Activated B cell treated with CpG ODN at 0.5 μM for 24 hours (primary cell): Measurements from ENCODE around the gene PRLH. TPM values are rescaled to one million over a fixed set of nuclear protein-coding genes. Genes with fewer than 3 reads are reported as not detected.

ENCODE experiments used
- ATAC-seq: fragments of 200-7000 bp; cut with Tn5 transposase; one replicate; pipeline ENCODE4 v1.10.0; 2021; ENCODE audit warnings: low read depth, mild to moderate bottlenecking, moderate library complexity
- CTCF ChIA-PET: fragments of 350-600 bp; sonication (Branson Sonifier 250); formaldehyde crosslinking; loops from one replicate; lab custom pipeline; 2021; ENCODE audit warnings: antibody characterized with exemption; lab: Charles Lee
- POLR2A ChIA-PET: fragments of 350-600 bp; sonication (Branson Sonifier 250); formaldehyde crosslinking; loops from one replicate; lab custom pipeline; 2021; ENCODE audit warnings: antibody characterized with exemption; lab: Charles Lee
- DNase-seq: peaks from one replicate; pipeline ENCODE4 v3.0.0; 2022
- H3K27ac Mint-ChIP-seq: one replicate; pipeline ENCODE4 v1.8.0; 2020; ENCODE audit warnings: mixed read lengths
- H3K27me3 Mint-ChIP-seq: one replicate; pipeline ENCODE4 v1.8.0; 2021; ENCODE audit warnings: mixed read lengths
- H3K36me3 Mint-ChIP-seq: one replicate; pipeline ENCODE4 v1.8.0; 2021; ENCODE audit warnings: low read depth, mixed read lengths
- H3K4me1 Mint-ChIP-seq: one replicate; pipeline ENCODE4 v1.8.0; 2021; ENCODE audit warnings: mixed read lengths
- H3K4me3 Mint-ChIP-seq: one replicate; pipeline ENCODE4 v1.8.0; 2020; ENCODE audit warnings: mild to moderate bottlenecking, mixed read lengths
- H3K9me3 Mint-ChIP-seq: one replicate; pipeline ENCODE4 v1.8.0; 2020; ENCODE audit warnings: mixed read lengths
- CTCF ChIP-seq: fragments of 200-600 bp; IDR thresholded peaks from one replicate; pipeline ENCODE4 v1.8.0; 2022; ENCODE audit warnings: antibody characterized with exemption, mild to moderate bottlenecking
- intact Hi-C: fragments of 100-400 bp; cut with micrococcal nuclease; formaldehyde crosslinking; loops from one replicate; pipeline ENCODE4 v1.15.1; 2024
- total RNA-seq: library from RNA; stranded (reverse); gene quantifications from 2 replicates; pipeline ENCODE4 v1.2.3, GENCODE V29; 2022

Gene PRLH
- total RNA-seq, 1 donor from 2014 or later, result not detected

- Mint-ChIP-seq H3K36me3 (no peaks in the 10 kb centered on the region), H3K27me3 (peaks cover 9% of the 10 kb centered on the region), H3K4me3 (no peak overlapping the region), H3K27ac (no peak overlapping the region), H3K4me1 (no peaks in the 10 kb centered on the region), H3K9me3 (peaks cover 3% of the 10 kb centered on the region)
- ATAC-seq, result no peak
- DNase-seq, result no peak
- CTCF ChIA-PET, result interaction anchor here (1.3 to 5.6 kb wide), 6 partner anchors 10 to 173 kb away, joined by 3 to 119 read pairs (median 10); no protein-coding TSS in a partner anchor
- POLR2A ChIA-PET, result interaction anchor here (1.0 kb wide), 1 partner anchor 174 kb away, joined by 3 read pairs; no protein-coding TSS in a partner anchor
- intact Hi-C loops, result no loop called here
- no peak for TF ChIP-seq CTCF
Measured at GRCh38 chr2:237570776-237571335, 4.5 kb downstream of the PRLH start.

GRCh38 chr2:237571551-237571950, 5.2 kb downstream of the PRLH start:
- Mint-ChIP-seq H3K9me3 (peaks cover 3% of the 10 kb centered on the region), H3K4me3 (no peak overlapping the region), H3K27me3 (peaks cover 11% of the 10 kb centered on the region), H3K27ac (no peak overlapping the region), H3K4me1 (no peaks in the 10 kb centered on the region), H3K36me3 (no peaks in the 10 kb centered on the region)
- POLR2A ChIA-PET, result interaction anchor here (1.0 kb wide), 1 partner anchor 173 kb away, joined by 3 read pairs; no protein-coding TSS in a partner anchor
- intact Hi-C loops, result no loop called here
- no peak for TF ChIP-seq CTCF
- ATAC-seq, result no peak
- no peak for DNase-seq
- CTCF ChIA-PET, result interaction anchor here (0.6 to 5.6 kb wide), 27 partner anchors 9 to 847 kb away, joined by 3 to 119 read pairs (median 4); no protein-coding TSS in a partner anchor

- H3K4me1 Mint-ChIP-seq, result no peaks in the 10 kb centered on the region
- POLR2A ChIA-PET, result interaction anchor here (1.0 kb wide), 1 partner anchor 173 kb away, joined by 3 read pairs; no protein-coding TSS in a partner anchor
- no peaks in the 10 kb centered on the region for H3K36me3 Mint-ChIP-seq
- intact Hi-C loops, result loop anchor here (1.0 to 2.0 kb wide), 5 partner anchors 60 to 173 kb away; no protein-coding TSS in a partner anchor
- H3K9me3 Mint-ChIP-seq, result peaks cover 3% of the 10 kb centered on the region
- no peak overlapping the region for H3K27ac Mint-ChIP-seq
- ATAC-seq, result peak; percentile 96
- CTCF ChIA-PET, result interaction anchor here (0.6 to 5.6 kb wide), 32 partner anchors 9 to 848 kb away, joined by 3 to 119 read pairs (median 4); no protein-coding TSS in a partner anchor
- peak; percentile 78 for DNase-seq
- peaks cover 15% of the 10 kb centered on the region for H3K27me3 Mint-ChIP-seq
- peak; percentile 29 for TF ChIP-seq CTCF
- H3K4me3 Mint-ChIP-seq, result no peak overlapping the region
Measured at GRCh38 chr2:237572021-237572741, 5.8 kb downstream of the PRLH start.

GRCh38 chr2:237572742-237573101, 6.3 kb downstream of the PRLH start:
- intact Hi-C loops, result loop anchor here (1.0 to 2.0 kb wide), 5 partner anchors 60 to 172 kb away; no protein-coding TSS in a partner anchor
- ATAC-seq, result no peak

More at GRCh38 chr2:237572742-237573101, 6.3 kb downstream of the PRLH start:
- CTCF ChIA-PET, result interaction anchor here (0.6 to 5.6 kb wide), 19 partner anchors 8 to 419 kb away, joined by 3 to 119 read pairs (median 4); no protein-coding TSS in a partner anchor
- Mint-ChIP-seq H3K4me1 (no peaks in the 10 kb centered on the region), H3K27me3 (peaks cover 15% of the 10 kb centered on the region), H3K4me3 (no peak overlapping the region), H3K27ac (no peak overlapping the region), H3K9me3 (peaks cover 3% of the 10 kb centered on the region), H3K36me3 (no peaks in the 10 kb centered on the region)
- DNase-seq, result no peak
- TF ChIP-seq CTCF, result no peak
- POLR2A ChIA-PET, result no interaction called here
